HG02798 (cell line): ENCODE data around the gene OR2A12.
"Not testable (repeated sequence)": the region's sequence is repeated elsewhere in the genome, so short reads cannot be mapped to it uniquely, and the experiment has no call there.

Source experiments
- ATAC-seq: cut with Tn5 transposase; IDR thresholded peaks from one replicate; pipeline ENCODE4 v1.9.1; 2021; ENCODE audit warnings: mild to moderate bottlenecking; ENCODE audit not compliant: unreplicated experiment, poor library complexity

The OR2A12 gene

GRCh38 chr7:144113651-144114050 is 27.6 kb downstream of the OR2A12 start:
- no peak for ATAC-seq

- no peak for ATAC-seq
These were observed 32.3 kb downstream of the OR2A12 start for GRCh38 chr7:144118341-144118740.

- ATAC-seq, result no peak
These were observed 36.8 kb downstream of the OR2A12 start, which contains the start of gene OR2A14 for GRCh38 chr7:144122876-144123275. TSS of gene OR2A14 (plus strand) at chr7:144123176. CDS start at chr7:144129113, 5,937 bp downstream.

- ATAC-seq, result peak; percentile 100
These were observed 41.7 kb downstream of the OR2A12 start for GRCh38 chr7:144127714-144128334.

GRCh38 chr7:144129601-144130000 is 43.5 kb downstream of the OR2A12 start:
- ATAC-seq, result not testable (repeated sequence)

- no peak for ATAC-seq
These were observed 44.7 kb downstream of the OR2A12 start for GRCh38 chr7:144130730-144131129.

- no peak for ATAC-seq
These were observed 46.2 kb downstream of the OR2A12 start for GRCh38 chr7:144132262-144132661.

- ATAC-seq, result no peak
These were observed 47.2 kb downstream of the OR2A12 start for GRCh38 chr7:144133307-144133706.

- no peak for ATAC-seq
These were observed 48.0 kb downstream of the OR2A12 start for GRCh38 chr7:144134116-144134515.

GRCh38 chr7:144137501-144137900 is 51.4 kb downstream of the OR2A12 start:
- no peak for ATAC-seq

GRCh38 chr7:144142187-144142586 is 56.1 kb downstream of the OR2A12 start:
- no peak for ATAC-seq

- ATAC-seq, result no peak
These were observed 58.3 kb downstream of the OR2A12 start for GRCh38 chr7:144144426-144144825.

- no peak for ATAC-seq
These were observed 62.2 kb downstream of the OR2A12 start for GRCh38 chr7:144148224-144148827.
